GM18873 (cell line): ENCODE data around the gene LAMB4.
"Not testable (repeated sequence)": the region's sequence is repeated elsewhere in the genome, so short reads cannot be mapped to it uniquely, and the experiment has no call there.

Experiments
- ATAC-seq: cut with Tn5 transposase; IDR thresholded peaks from one replicate; pipeline ENCODE4 v1.9.1; 2021; ENCODE audit warnings: mild to moderate bottlenecking, moderate library complexity, moderate number of reproducible peaks; ENCODE audit not compliant: unreplicated experiment, low FRiP score

LAMB4 gene

DNA sequence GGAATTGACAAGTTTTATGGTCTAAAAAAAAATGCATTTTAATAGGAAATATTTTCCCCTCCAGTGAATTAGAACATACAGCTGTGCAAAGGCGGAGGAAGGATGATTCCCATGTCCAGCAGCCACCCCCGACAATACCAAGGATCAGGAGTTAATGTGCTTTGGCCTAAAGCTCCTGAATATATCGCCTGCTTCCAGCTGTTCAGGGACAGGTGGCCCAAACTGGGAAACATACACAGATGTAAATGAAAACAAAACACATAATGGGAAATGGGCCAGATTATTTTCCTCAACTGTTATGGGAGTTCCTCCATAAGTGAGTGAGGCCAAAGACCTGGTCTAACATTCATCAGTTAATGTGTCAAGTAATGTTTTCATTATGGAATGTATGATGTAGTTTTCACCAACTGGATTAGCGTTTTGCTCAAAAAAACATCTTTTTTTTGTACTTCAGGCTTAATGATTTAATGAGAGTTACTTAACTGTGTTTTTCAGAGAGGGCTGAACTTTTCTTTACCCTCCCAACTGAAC, 72.1 kb downstream of the LAMB4 start:
- no peak for ATAC-seq

- ATAC-seq: no peak
These were observed 74.5 kb downstream of the LAMB4 start for GRCh38 chr7:108055611-108056021.

DNA sequence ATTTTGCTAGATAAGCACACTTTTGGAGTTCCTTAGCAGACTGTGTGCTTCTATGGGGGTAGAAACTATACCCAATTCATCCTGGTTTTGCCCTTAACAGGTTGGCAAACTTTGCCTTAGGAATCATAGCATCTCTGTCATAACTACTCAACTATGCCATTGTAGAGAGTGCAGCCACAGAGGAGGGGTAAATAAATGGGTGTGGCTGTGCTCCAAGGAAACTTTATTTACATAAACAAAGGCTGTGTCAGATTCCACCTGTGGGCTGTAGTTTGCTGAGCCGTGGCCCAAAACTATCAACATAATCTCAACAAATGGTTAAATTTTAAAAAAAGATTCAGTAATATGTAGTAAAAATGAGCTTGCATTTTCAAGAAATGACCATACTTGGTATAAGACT, 75.6 kb downstream of the LAMB4 start:
- ATAC-seq: no peak

- no peak for ATAC-seq
These were observed 76.9 kb downstream of the LAMB4 start for GRCh38 chr7:108053250-108053649.

GRCh38 chr7:108051454-108051853, 78.7 kb downstream of the LAMB4 start:
- ATAC-seq: no peak

GRCh38 chr7:108049962-108050361, 80.2 kb downstream of the LAMB4 start:
- no peak for ATAC-seq

- ATAC-seq: no peak
These were observed 81.7 kb downstream of the LAMB4 start for GRCh38 chr7:108048422-108048821.

DNA sequence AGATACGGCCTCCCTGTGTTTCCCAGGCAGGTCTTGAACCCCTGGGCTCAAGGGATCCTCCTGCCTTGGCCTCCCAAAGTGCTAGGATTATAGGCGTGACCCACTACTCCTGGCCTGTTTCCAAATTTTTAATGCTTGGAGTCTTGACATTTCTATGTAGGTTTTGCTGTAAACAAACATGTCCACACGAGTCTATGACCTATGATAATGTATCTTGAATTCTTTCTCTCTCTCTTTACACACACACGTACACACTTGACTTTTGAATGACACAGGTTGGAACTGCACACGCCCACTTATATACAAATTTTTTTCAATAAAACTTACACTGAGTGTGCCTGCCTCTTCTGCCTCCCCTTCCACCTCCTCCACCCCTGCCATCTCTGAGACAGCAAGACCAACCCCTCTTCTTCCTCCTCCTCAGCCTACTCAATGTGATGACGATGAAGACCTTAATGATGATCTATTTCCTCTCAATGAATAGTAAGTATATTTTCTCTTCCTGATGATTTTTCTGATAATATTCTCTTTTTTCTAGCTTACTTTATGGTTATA, 83.1 kb downstream of the LAMB4 start:
- ATAC-seq: no peak

DNA sequence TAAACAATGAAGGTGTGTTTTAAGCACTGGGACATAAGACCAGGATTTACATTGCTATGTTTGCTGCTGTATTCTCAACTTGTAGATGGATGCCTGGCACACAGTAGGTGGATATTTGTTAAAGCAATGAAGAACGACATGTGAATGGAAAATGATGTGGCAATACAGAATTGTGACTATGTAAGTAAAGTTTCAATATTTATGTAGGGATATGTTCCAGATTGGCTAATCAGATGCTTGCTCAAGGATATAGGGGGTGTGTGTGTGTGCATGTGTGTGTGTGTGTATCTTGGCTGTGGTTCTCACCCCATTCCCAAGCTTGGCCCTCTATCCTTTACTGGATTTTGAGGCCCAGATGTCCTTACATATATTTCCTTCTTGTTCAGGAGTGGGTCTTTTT, 84.5 kb downstream of the LAMB4 start:
- no peak for ATAC-seq

DNA sequence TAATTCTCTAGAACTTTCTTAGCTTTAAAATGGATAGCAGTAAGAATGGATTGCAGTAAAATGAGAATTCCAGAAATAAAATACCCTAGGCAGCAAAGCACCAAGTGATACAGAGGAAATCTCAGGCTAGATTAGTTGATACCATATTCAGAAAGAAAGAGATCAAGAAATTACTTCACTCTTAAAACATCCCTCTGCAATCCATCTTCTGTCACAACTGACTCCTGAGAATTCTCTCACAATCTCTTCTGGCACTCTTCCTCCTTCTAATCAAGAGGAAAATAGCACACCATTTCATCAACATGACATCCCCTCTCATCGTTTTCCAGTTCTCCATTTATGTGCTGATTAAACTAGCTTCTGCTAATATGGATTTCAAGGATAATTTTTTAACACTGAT, 85.0 kb downstream of the LAMB4 start:
- no peak for ATAC-seq

- ATAC-seq: no peak
These were observed 85.8 kb downstream of the LAMB4 start for GRCh38 chr7:108044345-108044744.

GRCh38 chr7:108038986-108039385, 91.2 kb downstream of the LAMB4 start:
- no peak for ATAC-seq

GRCh38 chr7:108037741-108038140, 92.4 kb downstream of the LAMB4 start:
- no peak for ATAC-seq

DNA sequence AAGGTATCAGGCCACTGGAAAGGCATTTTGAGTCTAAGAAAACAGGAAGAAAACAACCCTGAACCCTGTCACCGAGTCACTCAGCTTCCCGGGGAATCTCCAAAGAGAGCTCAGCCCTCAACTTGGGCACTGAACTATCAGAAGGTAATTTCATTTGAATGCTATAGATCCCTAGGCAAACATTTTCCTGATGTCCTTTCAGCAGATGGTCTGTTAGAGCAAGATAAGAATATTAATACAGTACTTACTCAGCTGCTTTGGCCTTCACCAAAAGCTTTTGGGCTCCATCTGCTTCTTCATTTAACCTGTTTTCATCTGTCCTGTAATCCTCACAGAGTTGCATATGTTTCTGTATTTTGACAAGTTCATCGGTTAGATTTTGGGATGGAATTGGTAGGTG, 93.0 kb downstream of the LAMB4 start:
- no peak for ATAC-seq

GRCh38 chr7:108034586-108034985, 95.6 kb downstream of the LAMB4 start:
- ATAC-seq: no peak

GRCh38 chr7:108033776-108034497, 96.2 kb downstream of the LAMB4 start:
- no peak for ATAC-seq

GRCh38 chr7:108033309-108033708, 96.9 kb downstream of the LAMB4 start:
- ATAC-seq: not testable (repeated sequence)

DNA sequence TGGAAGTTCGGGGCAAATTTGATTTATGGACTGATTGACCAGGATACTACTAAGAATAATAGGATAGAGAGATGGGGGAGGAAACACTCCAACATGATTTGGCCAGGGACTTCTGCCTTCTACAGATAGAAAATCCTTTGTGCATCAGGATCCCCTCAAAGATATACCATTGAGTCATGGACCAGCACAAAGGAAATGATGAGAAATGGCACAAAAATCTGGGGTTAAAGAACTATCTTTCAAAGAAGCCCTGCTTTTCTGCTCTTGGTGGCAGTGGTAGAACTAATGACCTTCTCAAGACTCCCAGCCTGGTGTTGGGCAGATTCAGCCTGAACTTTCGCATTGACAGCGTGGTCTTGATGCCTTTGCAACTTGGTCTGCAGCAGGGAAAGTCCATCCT, 99.6 kb downstream of the LAMB4 start:
- no peak for ATAC-seq

GRCh38 chr7:108029034-108029433, 101.1 kb downstream of the LAMB4 start:
- no peak for ATAC-seq

GRCh38 chr7:108028111-108028510, 102.0 kb downstream of the LAMB4 start:
- ATAC-seq: no peak

DNA sequence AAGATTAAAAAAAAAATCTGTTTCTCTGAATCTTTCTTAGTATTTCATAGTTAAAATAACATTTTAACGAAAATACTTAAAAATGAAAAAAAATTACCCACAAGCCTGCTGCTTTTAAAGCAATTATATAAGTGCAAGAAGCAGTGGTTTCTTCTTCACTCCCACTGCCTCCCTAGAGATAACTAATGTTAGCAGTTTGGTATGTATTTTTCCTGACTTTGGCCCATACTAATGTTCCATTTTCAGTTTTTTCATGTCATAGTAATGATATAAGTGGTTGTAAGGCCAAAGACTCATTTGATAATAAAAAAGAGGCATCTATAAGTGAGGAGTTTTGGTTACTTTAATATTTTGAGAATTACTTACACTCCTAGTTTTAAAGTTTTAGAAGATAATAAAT, 102.9 kb downstream of the LAMB4 start:
- no peak for ATAC-seq

DNA sequence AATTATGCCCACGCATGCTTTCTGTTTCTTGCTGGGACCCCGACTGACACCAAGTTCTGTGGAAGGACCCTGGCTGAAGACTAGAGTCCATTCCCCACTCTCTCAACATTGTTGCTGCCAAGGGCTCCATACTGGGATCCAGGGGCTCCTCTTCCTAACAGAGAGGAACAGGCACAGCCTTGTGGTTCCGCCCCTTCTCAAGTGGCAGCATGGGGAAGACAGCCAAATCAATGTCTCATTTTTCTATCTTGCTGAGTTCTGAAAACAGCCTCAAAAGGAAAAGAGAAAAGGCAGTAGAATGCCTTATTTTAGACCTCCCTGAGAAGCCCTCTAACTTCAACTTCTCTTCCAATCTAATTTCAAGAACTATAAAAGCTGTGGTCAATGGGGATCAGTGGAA, 103.5 kb downstream of the LAMB4 start:
- ATAC-seq: no peak
